ENCODE measurements around the gene COL9A2.

COL9A2 gene

GRCh38 chr1:40318970-40319621, 2.0 kb upstream of the COL9A2 start:
- TF ChIP-seq CTCF (IDR thresholded peaks at IDR 0.05; ENCODE audit: insufficient read depth, low read depth, low read length, missing control alignments), result no peak
- DNase-seq (ENCODE audit: low read depth), result no peak
- H3K4me3 ChIP-seq (ENCODE audit: low read length), result no peak overlapping the region

GRCh38 chr1:40318476-40318875, 1.4 kb upstream of the COL9A2 start:
- no peak for TF ChIP-seq CTCF (IDR thresholded peaks at IDR 0.05; ENCODE audit: insufficient read depth, low read depth, low read length, missing control alignments)
- DNase-seq (ENCODE audit: low read depth), result no peak
- no peak overlapping the region for H3K4me3 ChIP-seq (ENCODE audit: low read length)

- TF ChIP-seq CTCF (IDR thresholded peaks at IDR 0.05; ENCODE audit: insufficient read depth, low read depth, low read length, missing control alignments), result no peak
- no peak for DNase-seq (ENCODE audit: low read depth)
- no peak overlapping the region for H3K4me3 ChIP-seq (ENCODE audit: low read length)
These were observed 448 bp upstream of the COL9A2 start for GRCh38 chr1:40317394-40318074.

- no peak for TF ChIP-seq CTCF (IDR thresholded peaks at IDR 0.05; ENCODE audit: insufficient read depth, low read depth, low read length, missing control alignments)
- H3K4me3 ChIP-seq (ENCODE audit: low read length), result no peak overlapping the region
- peak; percentile 24 for DNase-seq (ENCODE audit: low read depth)
These were observed 1.1 kb downstream of the COL9A2 start for GRCh38 chr1:40315795-40316594.

- no peak overlapping the region for H3K4me3 ChIP-seq (ENCODE audit: low read length)
- TF ChIP-seq CTCF (IDR thresholded peaks at IDR 0.05; ENCODE audit: insufficient read depth, low read depth, low read length, missing control alignments), result peak; percentile 80
- peak; percentile 90 for DNase-seq (ENCODE audit: low read depth)
These were observed 1.8 kb downstream of the COL9A2 start for GRCh38 chr1:40315239-40315794.

- no peak for TF ChIP-seq CTCF (IDR thresholded peaks at IDR 0.05; ENCODE audit: insufficient read depth, low read depth, low read length, missing control alignments)
- no peak for DNase-seq (ENCODE audit: low read depth)
- H3K4me3 ChIP-seq (ENCODE audit: low read length), result no peak overlapping the region
These were observed 2.3 kb downstream of the COL9A2 start for GRCh38 chr1:40314721-40315238.
